ENCODE measurements around the gene CSMD2.

CSMD2 gene

DNA sequence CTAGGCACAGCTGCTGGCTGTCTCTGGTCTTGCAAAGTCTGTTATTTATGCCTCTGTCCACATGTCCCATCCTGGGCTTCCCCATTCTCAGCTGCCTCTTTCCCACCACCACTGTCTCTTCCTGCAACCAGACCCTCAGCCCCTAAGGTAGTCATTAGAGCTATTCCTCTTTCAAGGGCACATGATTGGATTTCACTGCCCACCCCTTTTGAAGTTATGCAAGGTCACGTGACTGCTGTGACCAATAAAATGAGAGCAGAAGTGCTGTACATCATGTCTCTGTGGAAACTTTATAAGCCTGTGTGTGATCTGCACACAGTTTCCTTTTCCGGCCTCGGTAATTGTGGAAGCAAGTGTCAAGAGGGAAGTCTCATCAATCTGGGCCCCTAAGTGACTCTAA is 437.7 kb downstream of the CSMD2 start:
- DNase-seq, result no peak

- DNase-seq, result no peak
Observed at GRCh38 chr1:33726274-33726804, 438.7 kb downstream of the CSMD2 start.

- DNase-seq, result no peak
Observed at GRCh38 chr1:33725556-33726160, 439.4 kb downstream of the CSMD2 start.

DNA sequence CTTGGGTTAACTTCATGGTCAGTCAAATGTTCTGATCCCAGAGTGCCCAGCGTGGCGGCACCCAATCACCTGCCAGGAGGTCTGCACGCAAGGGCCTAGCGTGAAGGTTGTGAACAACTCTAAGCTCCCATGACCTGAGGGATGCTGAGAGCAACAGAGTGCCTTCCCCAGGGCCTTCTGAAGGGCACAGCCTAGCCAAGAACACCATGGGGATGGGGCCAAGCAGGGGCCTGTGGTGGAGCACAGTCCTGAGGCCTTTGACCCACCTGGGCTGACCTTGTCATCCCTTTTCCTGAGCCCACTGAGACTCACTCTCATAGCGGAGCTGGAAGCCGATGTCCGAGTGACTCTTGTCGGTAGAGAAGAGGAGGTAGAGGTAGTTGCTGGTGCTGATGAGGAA is 440.0 kb downstream of the CSMD2 start:
- DNase-seq, result no peak

- no peak for DNase-seq
Observed at GRCh38 chr1:33724348-33724747, 440.7 kb downstream of the CSMD2 start.

GRCh38 chr1:33723251-33723650 is 441.8 kb downstream of the CSMD2 start:
- DNase-seq, result no peak

DNA sequence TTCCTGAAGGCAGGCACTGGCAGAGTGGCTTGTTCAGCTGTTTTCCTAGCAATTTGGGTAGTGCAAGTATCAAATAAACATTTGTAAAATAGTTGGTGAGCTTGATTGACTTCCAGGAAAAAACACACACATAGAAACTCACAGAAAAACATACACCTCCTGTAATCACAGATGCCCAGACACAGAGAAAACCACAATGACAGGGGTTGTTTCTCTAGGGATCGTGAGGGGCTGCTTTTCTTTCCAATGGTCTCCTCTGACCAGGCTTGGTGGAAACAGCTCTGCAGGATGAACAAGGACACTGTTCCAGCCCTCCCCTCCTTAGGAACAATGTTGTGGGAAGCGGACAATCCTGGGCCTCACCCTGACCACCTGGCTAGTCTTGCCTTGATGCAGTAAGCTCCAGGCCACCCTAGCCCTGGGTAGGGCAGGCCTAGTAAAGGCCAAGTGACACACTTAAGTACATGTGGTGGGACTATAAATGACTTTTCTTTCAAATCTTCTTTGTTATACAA is 443.7 kb downstream of the CSMD2 start:
- DNase-seq, result no peak

DNA sequence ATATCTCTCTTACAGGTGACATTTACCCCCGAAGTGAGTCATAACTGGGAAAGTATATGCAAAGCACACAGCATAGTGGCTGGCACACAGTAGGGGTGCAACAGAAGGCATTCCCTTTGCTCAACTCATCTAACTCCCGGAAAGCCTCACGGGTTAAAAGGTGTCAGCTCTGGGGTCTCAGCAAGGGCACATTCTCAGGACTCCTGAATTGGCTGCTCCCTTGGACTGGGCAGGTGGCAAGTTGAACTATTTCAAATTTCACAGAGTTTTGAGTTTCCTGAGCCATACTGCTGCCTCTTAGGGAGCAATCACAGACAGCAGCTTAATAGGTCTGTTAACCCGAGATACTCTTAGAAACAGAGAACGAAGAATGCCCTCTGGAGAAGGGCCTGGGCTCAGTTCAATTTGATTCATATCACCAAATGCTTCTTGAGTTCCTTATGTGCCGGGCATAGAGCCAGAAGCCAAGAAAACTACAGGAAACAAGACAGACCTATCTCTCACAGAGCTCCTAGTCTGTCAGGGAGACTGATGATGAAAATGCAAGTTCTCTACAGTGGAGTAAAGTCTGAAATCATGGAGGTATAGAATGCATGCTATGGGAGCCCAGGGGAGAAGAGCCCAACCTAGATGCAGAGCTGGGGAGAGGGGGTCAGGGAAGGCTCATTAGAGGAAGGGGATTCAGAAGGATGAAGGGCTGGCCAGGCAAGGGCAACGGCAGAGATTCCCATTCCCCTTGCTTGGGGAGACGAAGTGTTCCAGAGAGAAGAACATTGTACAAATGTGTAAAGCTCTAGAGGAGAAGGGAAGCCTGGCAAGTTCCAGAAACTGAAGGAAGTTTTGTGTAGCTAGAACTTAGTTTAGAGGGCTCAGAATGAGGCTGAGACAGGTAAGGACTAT is 445.0 kb downstream of the CSMD2 start:
- no peak for DNase-seq

DNA sequence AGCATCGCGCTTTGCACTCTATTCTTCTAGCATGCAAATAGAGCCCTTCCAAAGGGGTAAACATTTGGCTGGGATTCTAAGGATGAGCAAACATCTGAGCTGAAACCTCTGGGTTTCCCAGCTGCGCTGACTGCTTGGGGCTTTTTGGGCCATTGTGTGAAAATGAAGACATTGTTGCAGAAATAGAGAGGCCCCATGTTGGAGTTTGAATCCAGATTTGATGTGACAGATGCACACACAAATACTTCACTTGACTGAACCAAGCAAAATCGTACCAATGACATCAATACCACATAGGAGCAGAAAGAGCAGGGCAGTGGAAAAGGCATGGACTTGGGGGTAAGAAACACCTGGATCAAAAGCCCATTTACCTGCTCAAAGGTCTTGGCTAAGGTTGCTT is 445.7 kb downstream of the CSMD2 start:
- no peak for DNase-seq

DNA sequence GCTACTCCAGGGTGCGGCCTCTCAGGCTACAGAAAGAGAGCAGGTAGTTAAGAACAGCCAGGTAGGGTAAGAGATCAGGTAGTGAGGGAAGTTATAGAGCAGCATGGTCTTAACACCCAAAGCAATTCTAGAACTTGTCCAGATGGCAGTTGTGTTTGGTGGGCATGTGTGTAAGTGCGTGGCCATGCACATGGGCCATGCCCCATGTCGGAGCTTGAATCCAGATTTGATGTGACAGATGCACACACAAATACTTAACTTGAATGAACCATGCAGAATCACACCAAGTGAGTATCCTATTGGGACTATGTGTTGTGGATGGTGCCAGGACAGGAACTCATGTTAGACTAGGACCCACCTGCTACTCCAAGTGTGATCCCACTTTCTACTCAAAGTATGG is 446.8 kb downstream of the CSMD2 start:
- DNase-seq, result no peak

GRCh38 chr1:33716976-33717688 is 447.9 kb downstream of the CSMD2 start:
- no peak for DNase-seq

- no peak for DNase-seq
Observed at GRCh38 chr1:33715195-33715811, 449.7 kb downstream of the CSMD2 start.

- DNase-seq, result no peak
Observed at GRCh38 chr1:33714421-33714820, 450.6 kb downstream of the CSMD2 start.

- DNase-seq, result no peak
Observed at GRCh38 chr1:33713058-33713877, 451.8 kb downstream of the CSMD2 start.

DNA sequence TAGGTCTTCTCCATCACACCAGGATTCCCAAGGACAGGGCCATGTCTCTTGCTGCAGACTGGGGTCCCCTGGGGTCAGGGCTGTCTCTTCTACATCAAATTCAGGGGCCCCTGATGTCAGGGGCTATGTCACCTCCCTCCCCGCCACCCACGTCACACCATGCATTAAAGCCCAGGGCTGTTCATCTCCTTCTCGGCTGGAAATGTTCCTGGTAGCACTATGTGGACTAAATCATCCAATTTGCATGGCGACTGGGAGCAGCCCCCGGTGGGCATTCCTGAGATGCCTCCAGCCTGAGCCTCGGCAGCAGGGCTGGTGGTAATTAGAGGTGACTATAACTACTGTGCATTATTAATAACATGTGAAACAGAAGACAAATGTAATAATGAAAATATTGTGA is 452.8 kb downstream of the CSMD2 start:
- no peak for DNase-seq

GRCh38 chr1:33711511-33711910 is 453.5 kb downstream of the CSMD2 start:
- no peak for DNase-seq

DNA sequence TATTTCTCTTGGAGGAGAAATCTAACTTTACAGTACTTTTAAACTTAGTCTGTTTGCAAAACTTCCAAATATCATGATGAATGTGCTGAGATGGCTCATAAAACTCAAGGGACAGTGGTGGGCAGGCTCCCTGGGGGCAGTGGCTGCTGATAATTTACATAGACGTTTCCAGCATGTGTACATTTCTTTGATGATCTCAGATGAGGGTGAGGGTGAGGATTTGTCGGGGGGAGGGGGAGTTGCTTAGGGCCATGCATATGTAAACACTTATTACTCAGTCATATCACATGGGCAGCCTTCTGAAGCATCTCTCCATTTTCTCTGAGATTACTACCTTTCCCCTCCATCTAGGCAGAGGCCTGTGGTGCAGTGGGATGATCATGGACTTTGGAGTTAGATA is 454.1 kb downstream of the CSMD2 start:
- no peak for DNase-seq

- DNase-seq, result no peak
Observed at GRCh38 chr1:33709783-33710718, 455.0 kb downstream of the CSMD2 start.

- DNase-seq, result no peak
Observed at GRCh38 chr1:33709174-33709782, 455.8 kb downstream of the CSMD2 start.

DNA sequence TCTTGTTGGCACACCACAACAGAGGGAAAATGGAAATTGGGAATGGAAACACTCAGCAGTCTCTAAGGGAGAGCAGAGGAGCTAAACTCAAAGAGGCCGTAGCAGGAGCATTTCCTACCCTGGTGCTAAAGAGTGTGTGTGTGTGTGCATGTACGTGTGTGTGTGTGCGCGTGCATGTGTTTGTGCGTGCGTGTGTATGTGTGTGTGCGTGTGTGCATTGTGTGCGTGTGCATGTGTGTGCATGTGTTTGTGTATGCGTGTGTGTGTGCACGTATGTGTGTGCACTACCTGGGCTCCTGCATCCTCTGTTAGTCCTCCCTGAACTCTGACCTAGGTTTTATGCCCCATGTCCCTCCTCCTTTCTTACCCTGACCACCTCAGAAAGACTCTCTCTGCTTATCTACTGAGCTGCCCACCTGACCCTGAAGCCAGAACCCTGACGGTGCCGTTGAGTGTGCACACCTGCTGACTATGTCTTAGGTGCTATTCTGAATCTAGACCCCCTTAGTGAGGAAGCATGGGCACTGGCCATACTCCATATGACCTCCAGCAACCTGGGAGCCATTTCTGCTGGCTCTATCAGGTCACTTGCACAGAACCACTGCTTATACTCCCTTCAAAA is 458.3 kb downstream of the CSMD2 start:
- DNase-seq, result no peak
